Stomach (tissue), 9 donors: Measurements from ENCODE around the gene RTL10. TPM values are rescaled to one million over a fixed set of nuclear protein-coding genes. Genes with fewer than 3 reads are reported as not detected.

Experiments
- DNase-seq, 2 donors: peaks; one replicate each; pipeline versions ENCODE4 v3.0.0 to v3.0.0-alpha.2; 2013 to 2019
- H3K27ac ChIP-seq, 5 donors: fragments of 200-600 bp in 4 of 5; sonication (generic) in 4 of 5; one replicate each; pipeline ENCODE4 v1.5.1; 2013 to 2019; ENCODE audit warnings: mild to moderate bottlenecking in 1 of 5, moderate library complexity in 1 of 5
- H3K27me3 ChIP-seq, 3 donors: fragments of 200-600 bp; sonication (generic); one replicate each; pipeline ENCODE4 v1.5.1; 2017 to 2019; ENCODE audit warnings: mixed run types in 1 of 3
- H3K36me3 ChIP-seq, 4 donors: fragments of 200-600 bp; sonication (generic); 1 replicate in 3 of 4; 2 replicates in 1 of 4; pipeline ENCODE4 v1.5.1; 2016 to 2019
- H3K4me1 ChIP-seq, 4 donors: fragments of 200-600 bp; sonication (generic); one replicate each; pipeline ENCODE4 v1.5.1; 2016 to 2019
- H3K4me3 ChIP-seq, 4 donors: fragments of 200-600 bp; sonication (generic) in 3 of 4; one replicate each; pipeline ENCODE4 v1.5.1; 2016 to 2019; ENCODE audit warnings: mild to moderate bottlenecking in 1 of 4
- H3K9me3 ChIP-seq, 4 donors: fragments of 200-600 bp; sonication (generic); one replicate each; pipeline ENCODE4 v1.5.1; 2016 to 2019
- CTCF ChIP-seq, 7 experiments: fragments of 450-650 bp in 4 of 7; fragments of 200-600 bp in 3 of 7; sonication (generic) in 3 of 7; IDR thresholded peaks; one replicate each; pipeline ENCODE4 v1.5.1; 2016 to 2019; ENCODE audit warnings: antibody characterized with exemption in 7 of 7, control low read depth in 2 of 7, mild to moderate bottlenecking in 1 of 7
- EP300 ChIP-seq: sonication (generic); formaldehyde crosslinking; IDR thresholded peaks from one replicate; pipeline ENCODE4 v1.6.1; 2017; ENCODE audit warnings: antibody characterized with exemption
- POLR2A ChIP-seq, 4 donors: fragments of 450-650 bp; IDR thresholded peaks; one replicate each; pipeline ENCODE4 v1.6.1; 2016; ENCODE audit warnings: antibody characterized with exemption in 4 of 4, control low read depth in 2 of 4, mild to moderate bottlenecking in 1 of 4, moderate library complexity in 1 of 4
- POLR2AphosphoS5 ChIP-seq, 3 donors: sonication (generic); formaldehyde crosslinking; IDR thresholded peaks; one replicate each; pipeline ENCODE4 v1.6.1; 2016; ENCODE audit warnings: antibody characterized with exemption in 3 of 3
- WGBS, 5 donors: extraction: QIAGEN DNeasy Blood & Tissue Kit in 3 of 5; methylation state at CpG; one replicate each; pipeline versions ENCODE4 v1.1.5 to v1.1.7; 2013 to 2018; 5-methylcytosine and 5-hydroxymethylcytosine counted together
- intact Hi-C: fragments of 100-400 bp; cut with DNase I; formaldehyde crosslinking; loops from one replicate; pipeline ENCODE4 v1.15.1; 2023; ENCODE audit warnings: low total_unique reads
- polyA plus RNA-seq, 3 donors: library from polyadenylated mRNA; stranded (reverse); fragments of 200-250 nt; gene quantifications; one replicate each; pipeline ENCODE4 v1.2.3, GENCODE V29; 2013
- total RNA-seq, 5 donors: library from RNA; depleted of rRNA; stranded (reverse); fragments of >200 nt; gene quantifications; one replicate each; pipeline versions ENCODE4 v1.1.0 to v1.2.3, GENCODE V29; 2014 to 2016
- donor health status: healthy with polysubstance abuse.
- donor health status: Bipolar disorder and iron deficiency.
- donor health status: healthy.

Gene RTL10
- total and polyA plus RNA-seq, 8 donors, result 1.7 to 28.1 (median 8.4) TPM

GRCh38 chr22:19862619-19863246 lies 8.1 kb upstream of the RTL10 start:
- 96 to 98% (median 96%) methylated on average over 13 of the region's 13 CpGs for WGBS, 5 donors

GRCh38 chr22:19859861-19860510 lies 5.3 kb upstream of the RTL10 start:
- 91 to 94% (median 93%) methylated on average over 8 of the region's 8 CpGs for WGBS, 5 donors
- Histone ChIP-seq H3K27ac (no peak overlapping the region), H3K4me1 (peaks cover 12 to 13% (median 13%) of the 10 kb centered on the region in 4 donors), H3K9me3 (no peaks in the 10 kb centered on the region), H3K36me3 (no peaks in the 10 kb centered on the region), H3K27me3 (no peaks in the 10 kb centered on the region), H3K4me3 (no peak overlapping the region)
- intact Hi-C loops, result no loop called here
- no peak for TF ChIP-seq POLR2A (IDR thresholded peaks at IDR 0.05)
- no peak for TF ChIP-seq EP300
- TF ChIP-seq POLR2AphosphoS5 (IDR thresholded peaks at IDR 0.05), result no peak
- TF ChIP-seq CTCF (IDR thresholded peaks at IDR 0.05), result no peak
- no peak for DNase-seq

More at GRCh38 chr22:19862619-19863246, 8.1 kb upstream of the RTL10 start:
- Histone ChIP-seq H3K36me3 (no peaks in the 10 kb centered on the region), H3K27ac (no peak overlapping the region), H3K27me3 (no peaks in the 10 kb centered on the region), H3K9me3 (no peaks in the 10 kb centered on the region), H3K4me1 (no peaks in the 10 kb centered on the region), H3K4me3 (no peak overlapping the region)
- intact Hi-C loops, result no loop called here
- no peak for DNase-seq
- TF ChIP-seq EP300 (no peak), POLR2A (IDR thresholded peaks at IDR 0.05) (no peak), POLR2AphosphoS5 (IDR thresholded peaks at IDR 0.05) (no peak), CTCF (IDR thresholded peaks at IDR 0.05) (no peak)

GRCh38 chr22:19857382-19857781 lies 2.7 kb upstream of the RTL10 start:
- 97 to 100% (median 97%) methylated on average over 3 of the region's 3 CpGs for WGBS, 5 donors
- H3K27me3 ChIP-seq, result no peaks in the 10 kb centered on the region
- no peak for DNase-seq
- peaks cover 27 to 32% (median 29%) of the 10 kb centered on the region in 4 donors for H3K4me1 ChIP-seq
- H3K27ac ChIP-seq, result no peak overlapping the region
- intact Hi-C loops, result no loop called here
- H3K36me3 ChIP-seq, result peaks cover 0 to 2% (median under 1%) of the 10 kb centered on the region in 4 donors
- no peaks in the 10 kb centered on the region for H3K9me3 ChIP-seq
- no peak overlapping the region for H3K4me3 ChIP-seq
- no peak for TF ChIP-seq EP300
- TF ChIP-seq POLR2A (IDR thresholded peaks at IDR 0.05), result no peak
- no peak for TF ChIP-seq CTCF (IDR thresholded peaks at IDR 0.05)
- no peak for TF ChIP-seq POLR2AphosphoS5 (IDR thresholded peaks at IDR 0.05)

GRCh38 chr22:19855504-19856409 lies 1.1 kb upstream of the RTL10 start:
- H3K27me3 ChIP-seq, result no peaks in the 10 kb centered on the region
- TF ChIP-seq CTCF (IDR thresholded peaks at IDR 0.05) (no peak), POLR2AphosphoS5 (IDR thresholded peaks at IDR 0.05) (no peak), POLR2A (IDR thresholded peaks at IDR 0.05) (no peak)
- peak; percentile 56 to 75 for DNase-seq
- WGBS, 5 donors, result 5 to 12% (median 6%) methylated on average over 12 to 24 of the region's 24 CpGs
- peaks cover 27 to 48% (median 40%) of the 10 kb centered on the region in 4 donors for H3K4me1 ChIP-seq
- no peaks in the 10 kb centered on the region for H3K9me3 ChIP-seq
- H3K4me3 ChIP-seq, result peak overlapping the region; percentile 80 to 87 (median 84)
- peaks cover 15 to 19% (median 16%) of the 10 kb centered on the region in 4 donors for H3K36me3 ChIP-seq
- intact Hi-C loops, result no loop called here
- H3K27ac ChIP-seq, result peak overlapping the region; percentile 87 to 95 (median 94)
